Suprapubic skin (tissue), 3 donors: Measurements from ENCODE around the gene HACD1.

Experiments used
- CTCF ChIP-seq, 2 donors: fragments of 200-600 bp in 1 of 2; fragments of 450-650 bp in 1 of 2; sonication (generic) in 1 of 2; IDR thresholded peaks; one replicate each; pipeline ENCODE4 v1.5.1; 2016 to 2019; ENCODE audit warnings: antibody characterized with exemption in 2 of 2, mild to moderate bottlenecking in 1 of 2, moderate library complexity in 1 of 2
- EP300 ChIP-seq: sonication (generic); formaldehyde crosslinking; IDR thresholded peaks from one replicate; pipeline ENCODE4 v1.6.1; 2017; ENCODE audit warnings: antibody characterized with exemption
- POLR2A ChIP-seq, 2 donors: fragments of 450-650 bp; IDR thresholded peaks; one replicate each; pipeline ENCODE4 v1.6.1; 2017; ENCODE audit warnings: antibody characterized with exemption in 2 of 2, mild to moderate bottlenecking in 2 of 2, moderate library complexity in 2 of 2

DNA sequence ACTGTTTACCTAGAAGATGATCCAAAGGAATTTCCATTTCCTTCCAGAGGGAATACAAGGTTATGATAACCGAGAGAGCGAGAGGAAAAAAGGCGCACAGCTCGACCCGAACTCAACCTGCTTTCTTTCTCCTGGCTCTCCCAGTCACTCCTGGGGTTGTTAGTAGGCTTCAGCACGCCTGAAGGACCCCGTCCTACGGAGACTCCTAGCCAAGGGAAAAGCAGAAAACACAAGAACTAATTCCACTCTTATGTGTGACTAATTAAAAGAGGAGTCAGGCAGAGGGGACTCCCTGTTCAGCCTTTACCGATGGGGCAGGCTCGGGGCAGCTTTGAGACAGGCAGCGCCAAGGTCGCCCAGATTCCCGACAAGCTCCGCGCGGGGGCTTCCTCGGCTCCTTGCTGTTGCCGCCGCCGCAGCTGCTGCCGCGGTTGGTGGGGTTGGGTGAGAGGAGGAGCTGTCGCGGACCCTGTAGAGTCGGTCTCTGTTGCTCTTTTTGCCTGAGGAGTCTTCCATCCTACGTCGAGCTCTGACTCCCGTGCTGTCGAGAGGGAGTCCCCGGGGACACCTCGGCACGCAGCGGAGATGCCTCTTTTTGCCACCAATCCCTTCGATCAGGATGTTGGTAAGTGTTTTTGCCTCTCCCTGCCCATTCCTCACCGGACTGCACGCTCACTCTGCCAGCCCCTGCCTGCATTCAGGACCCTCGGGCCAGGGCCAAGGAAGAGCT lies 26.7 kb upstream of the HACD1 start, which contains the start of gene STAM:
- TF ChIP-seq CTCF (IDR thresholded peaks at IDR 0.05) (no peak), POLR2A (IDR thresholded peaks at IDR 0.05) (peak in 1 of 2 donors; percentile 18), EP300 (no peak)
